HFFc6 (cell line): ENCODE results near the gene PCDHGC5. TPM values are rescaled to one million over a fixed set of nuclear protein-coding genes. Genes with fewer than 3 reads are reported as not detected.

ENCODE experiments used
- DNase-seq: peaks from one replicate; pipeline ENCODE4 v3.0.0-alpha.2; 2018
- H3K27ac Mint-ChIP-seq: 2 replicates; pipeline ENCODE4 v1.8.0; 2020; ENCODE audit warnings: mild to moderate bottlenecking, mixed read lengths
- H3K27me3 Mint-ChIP-seq: 2 replicates; pipeline ENCODE4 v1.8.0; 2021; ENCODE audit warnings: mild to moderate bottlenecking, moderate library complexity, mixed read lengths; ENCODE audit not compliant: insufficient read depth
- H3K36me3 Mint-ChIP-seq: 2 replicates; pipeline ENCODE4 v1.8.0; 2021; ENCODE audit warnings: low read depth, mixed read lengths
- H3K4me1 Mint-ChIP-seq: 2 replicates; pipeline ENCODE4 v1.8.0; 2020; ENCODE audit warnings: low read depth, mixed read lengths
- H3K4me3 Mint-ChIP-seq: 2 replicates; pipeline ENCODE4 v1.8.0; 2020; ENCODE audit warnings: mild to moderate bottlenecking, moderate library complexity, mixed read lengths
- H3K9me3 Mint-ChIP-seq: 2 replicates; pipeline ENCODE4 v1.8.0; 2020; ENCODE audit warnings: mild to moderate bottlenecking, mixed read lengths
- CTCF ChIP-seq: fragments of 200-600 bp; sonication (generic); IDR thresholded peaks from 2 replicates; pipeline ENCODE4 v1.5.0; 2021; ENCODE audit warnings: antibody characterized with exemption, mild to moderate bottlenecking
- total RNA-seq, 6 experiments: library from RNA; stranded (reverse); fragmentation: NEBNext Ultra II Directional; extraction: Animal tissue kit (Norgen Biotek cat#: 25700); gene quantifications; 2 replicates in 1 of 6; 3 replicates in 5 of 6; pipeline ENCODE4 v1.2.3, GENCODE V29; 2021

Gene PCDHGC5
- total RNA-seq, 6 experiments from 2014 or later, result 2.3 to 5.7 (median 2.7) TPM

- Mint-ChIP-seq H3K9me3 (no peaks in the 10 kb centered on the region), H3K4me1 (peaks cover 28% of the 10 kb centered on the region), H3K27me3 (no peaks in the 10 kb centered on the region), H3K4me3 (no peak overlapping the region), H3K27ac (peak overlapping the region; percentile 19; the same call in 1 of the 2 replicates), H3K36me3 (peaks cover 7% of the 10 kb centered on the region)
- DNase-seq, result no peak
- TF ChIP-seq CTCF, result no peak
These were observed 7.2 kb downstream of the PCDHGC5 start for GRCh38 chr5:141496038-141496437.

GRCh38 chr5:141501761-141502160 lies 12.9 kb downstream of the PCDHGC5 start:
- no peak for TF ChIP-seq CTCF
- Mint-ChIP-seq H3K4me3 (no peak overlapping the region), H3K36me3 (peaks cover 21% of the 10 kb centered on the region), H3K9me3 (no peaks in the 10 kb centered on the region), H3K4me1 (peaks cover 2% of the 10 kb centered on the region), H3K27me3 (peaks cover 2% of the 10 kb centered on the region), H3K27ac (peak overlapping the region; percentile 43; the same call in 1 of the 2 replicates)
- no peak for DNase-seq

GRCh38 chr5:141503681-141504080 lies 14.8 kb downstream of the PCDHGC5 start:
- Mint-ChIP-seq H3K9me3 (no peaks in the 10 kb centered on the region), H3K4me1 (peaks cover 22% of the 10 kb centered on the region), H3K36me3 (peaks cover 15% of the 10 kb centered on the region; the same call in 1 of the 2 replicates), H3K27me3 (peaks cover 5% of the 10 kb centered on the region), H3K4me3 (no peak overlapping the region), H3K27ac (no peak overlapping the region)
- no peak for DNase-seq
- no peak for TF ChIP-seq CTCF

GRCh38 chr5:141504216-141504615 lies 15.3 kb downstream of the PCDHGC5 start:
- Mint-ChIP-seq H3K27ac (no peak overlapping the region), H3K27me3 (peaks cover 5% of the 10 kb centered on the region), H3K9me3 (no peaks in the 10 kb centered on the region), H3K4me3 (no peak overlapping the region), H3K4me1 (peaks cover 27% of the 10 kb centered on the region), H3K36me3 (peaks cover 15% of the 10 kb centered on the region; the same call in 1 of the 2 replicates)
- no peak for TF ChIP-seq CTCF
- DNase-seq, result no peak

- Mint-ChIP-seq H3K36me3 (peaks cover 27% of the 10 kb centered on the region), H3K9me3 (no peaks in the 10 kb centered on the region), H3K4me1 (peaks cover 43% of the 10 kb centered on the region), H3K27me3 (peaks cover 11% of the 10 kb centered on the region), H3K27ac (peak overlapping the region; percentile 98), H3K4me3 (peak overlapping the region; percentile 86; the same call in 1 of the 2 replicates)
- TF ChIP-seq CTCF, result no peak
- no peak for DNase-seq
These were observed 17.7 kb downstream of the PCDHGC5 start for GRCh38 chr5:141506381-141507155.
